HG03060 (cell line): ENCODE results near the gene ABHD5.

Source experiments
- ATAC-seq: cut with Tn5 transposase; IDR thresholded peaks from one replicate; pipeline ENCODE4 v1.9.1; 2021; ENCODE audit warnings: low read depth, moderate number of reproducible peaks; ENCODE audit not compliant: unreplicated experiment

Gene ABHD5

GRCh38 chr3:43684944-43685343 is 5.8 kb upstream of the ABHD5 start:
- no peak for ATAC-seq

- ATAC-seq: no peak
Observed at GRCh38 chr3:43685921-43686320, 4.8 kb upstream of the ABHD5 start.

GRCh38 chr3:43686333-43686699 is 4.4 kb upstream of the ABHD5 start:
- no peak for ATAC-seq

- no peak for ATAC-seq
Observed at GRCh38 chr3:43686700-43687498, 3.8 kb upstream of the ABHD5 start.

GRCh38 chr3:43687499-43687811 is 3.3 kb upstream of the ABHD5 start:
- ATAC-seq: no peak

- ATAC-seq: no peak
Observed at GRCh38 chr3:43688245-43688650, 2.5 kb upstream of the ABHD5 start.

GRCh38 chr3:43689166-43689565 is 1.6 kb upstream of the ABHD5 start:
- ATAC-seq: no peak

- ATAC-seq: no peak
Observed at GRCh38 chr3:43689766-43690399, 855 bp upstream of the ABHD5 start.

GRCh38 chr3:43691120-43691995 is 620 bp downstream of the ABHD5 start:
- no peak for ATAC-seq

- ATAC-seq: no peak
Observed at GRCh38 chr3:43692085-43692855, 1.5 kb downstream of the ABHD5 start.

- no peak for ATAC-seq
Observed at GRCh38 chr3:43692971-43693370, 2.2 kb downstream of the ABHD5 start.

GRCh38 chr3:43693594-43693993 is 2.9 kb downstream of the ABHD5 start:
- no peak for ATAC-seq

GRCh38 chr3:43695443-43695842 is 4.7 kb downstream of the ABHD5 start:
- ATAC-seq: no peak

- ATAC-seq: no peak
Observed at GRCh38 chr3:43695863-43696262, 5.1 kb downstream of the ABHD5 start.

- ATAC-seq: no peak
Observed at GRCh38 chr3:43696441-43696840, 5.7 kb downstream of the ABHD5 start.

- no peak for ATAC-seq
Observed at GRCh38 chr3:43696881-43697280, 6.1 kb downstream of the ABHD5 start.

GRCh38 chr3:43699864-43700263 is 9.1 kb downstream of the ABHD5 start:
- no peak for ATAC-seq

- no peak for ATAC-seq
Observed at GRCh38 chr3:43704697-43705096, 14.0 kb downstream of the ABHD5 start.

GRCh38 chr3:43706342-43706741 is 15.6 kb downstream of the ABHD5 start:
- no peak for ATAC-seq

GRCh38 chr3:43707266-43707665 is 16.5 kb downstream of the ABHD5 start:
- ATAC-seq: no peak

- ATAC-seq: no peak
Observed at GRCh38 chr3:43707998-43708397, 17.3 kb downstream of the ABHD5 start.
